Measurements from ENCODE around the gene EIF2A. TPM values are rescaled to one million over a fixed set of nuclear protein-coding genes. Genes with fewer than 3 reads are reported as not detected.

Gene EIF2A
- total and polyA plus RNA-seq, 2 of the 13 experiments (the other 11 are each of a cell fraction or from before 2014, with no cell fraction given): 124 to 139 TPM

DNA sequence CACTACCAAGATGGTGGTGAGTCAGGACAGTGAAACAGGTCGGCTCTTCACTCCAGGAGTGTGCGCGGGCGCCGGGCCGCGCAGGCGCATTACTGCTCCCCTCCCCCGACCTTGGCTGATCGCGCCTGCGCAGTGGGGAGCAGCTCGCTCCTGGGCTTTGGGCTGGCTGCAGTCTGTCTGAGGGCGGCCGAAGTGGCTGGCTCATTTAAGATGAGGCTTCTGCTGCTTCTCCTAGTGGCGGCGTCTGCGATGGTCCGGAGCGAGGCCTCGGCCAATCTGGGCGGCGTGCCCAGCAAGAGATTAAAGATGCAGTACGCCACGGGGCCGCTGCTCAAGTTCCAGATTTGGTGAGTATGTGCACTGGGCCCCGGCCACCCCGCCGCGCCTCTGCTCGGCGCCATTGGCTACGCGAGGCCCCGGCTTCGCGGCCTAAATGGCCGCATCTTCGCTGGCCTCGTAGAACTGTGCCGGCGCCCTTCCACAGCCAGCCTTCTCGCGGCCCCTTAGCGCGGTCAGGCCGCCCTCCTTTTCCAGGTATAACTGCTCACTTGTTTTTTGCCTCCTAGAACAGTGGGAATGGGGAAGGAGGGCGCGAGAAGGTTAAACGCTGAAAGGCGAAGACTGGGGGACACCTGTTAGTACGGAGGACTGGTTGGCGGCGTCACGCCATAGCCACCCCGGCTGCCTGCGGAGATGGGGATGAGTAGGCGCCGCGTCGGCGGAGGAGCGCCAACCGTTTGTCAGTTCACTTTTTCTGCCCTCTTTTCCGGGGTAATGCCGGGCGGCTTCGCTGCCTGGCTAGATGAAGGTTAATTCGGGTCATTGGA lies 56.8 kb downstream of the EIF2A start, which contains the start of gene SELENOT (continued):
- TF ChIP-seq, protein P1, sequence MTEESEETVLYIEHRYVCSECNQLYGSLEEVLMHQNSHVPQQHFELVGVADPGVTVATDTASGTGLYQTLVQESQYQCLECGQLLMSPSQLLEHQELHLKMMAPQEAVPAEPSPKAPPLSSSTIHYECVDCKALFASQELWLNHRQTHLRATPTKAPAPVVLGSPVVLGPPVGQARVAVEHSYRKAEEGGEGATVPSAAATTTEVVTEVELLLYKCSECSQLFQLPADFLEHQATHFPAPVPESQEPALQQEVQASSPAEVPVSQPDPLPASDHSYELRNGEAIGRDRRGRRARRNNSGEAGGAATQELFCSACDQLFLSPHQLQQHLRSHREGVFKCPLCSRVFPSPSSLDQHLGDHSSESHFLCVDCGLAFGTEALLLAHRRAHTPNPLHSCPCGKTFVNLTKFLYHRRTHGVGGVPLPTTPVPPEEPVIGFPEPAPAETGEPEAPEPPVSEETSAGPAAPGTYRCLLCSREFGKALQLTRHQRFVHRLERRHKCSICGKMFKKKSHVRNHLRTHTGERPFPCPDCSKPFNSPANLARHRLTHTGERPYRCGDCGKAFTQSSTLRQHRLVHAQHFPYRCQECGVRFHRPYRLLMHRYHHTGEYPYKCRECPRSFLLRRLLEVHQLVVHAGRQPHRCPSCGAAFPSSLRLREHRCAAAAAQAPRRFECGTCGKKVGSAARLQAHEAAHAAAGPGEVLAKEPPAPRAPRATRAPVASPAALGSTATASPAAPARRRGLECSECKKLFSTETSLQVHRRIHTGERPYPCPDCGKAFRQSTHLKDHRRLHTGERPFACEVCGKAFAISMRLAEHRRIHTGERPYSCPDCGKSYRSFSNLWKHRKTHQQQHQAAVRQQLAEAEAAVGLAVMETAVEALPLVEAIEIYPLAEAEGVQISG (CRISPR knock-in tag; IDR thresholded peaks at IDR 0.05): peak; percentile 87
- TF ChIP-seq NFYB (CRISPR knock-in tag; IDR thresholded peaks at IDR 0.05): 0 out of 2 replicates have a peak, but pooled peaks have one; percentile 36
- TF ChIP-seq U2AF2 (IDR thresholded peaks at IDR 0.05; ENCODE audit: low read depth, low read length): 0 out of 2 replicates have a peak, but pooled peaks have one; percentile 37
- peak; percentile 80 for TF ChIP-seq HIVEP1 (CRISPR knock-in tag; IDR thresholded peaks at IDR 0.05)
- TF ChIP-seq ZNF768 (CRISPR knock-in tag; IDR thresholded peaks at IDR 0.05): peak; percentile 87; the same call in 1 of the 2 replicates
- 0 out of 2 replicates have a peak, but pooled peaks have one; percentile 31 for TF ChIP-seq SP2 (CRISPR knock-in tag; IDR thresholded peaks at IDR 0.05)
- TF ChIP-seq ZNF546 (CRISPR knock-in tag; conservative IDR thresholded peaks at IDR 0.05): peak; percentile 48; the same call in 1 of the 2 replicates
- TF ChIP-seq ZNF549 (CRISPR knock-in tag; IDR thresholded peaks at IDR 0.05): no peak
- TF ChIP-seq ZNF766 (CRISPR knock-in tag; IDR thresholded peaks at IDR 0.05; ENCODE audit: borderline replicate concordance): peak; percentile 90
- TF ChIP-seq, protein P2, sequence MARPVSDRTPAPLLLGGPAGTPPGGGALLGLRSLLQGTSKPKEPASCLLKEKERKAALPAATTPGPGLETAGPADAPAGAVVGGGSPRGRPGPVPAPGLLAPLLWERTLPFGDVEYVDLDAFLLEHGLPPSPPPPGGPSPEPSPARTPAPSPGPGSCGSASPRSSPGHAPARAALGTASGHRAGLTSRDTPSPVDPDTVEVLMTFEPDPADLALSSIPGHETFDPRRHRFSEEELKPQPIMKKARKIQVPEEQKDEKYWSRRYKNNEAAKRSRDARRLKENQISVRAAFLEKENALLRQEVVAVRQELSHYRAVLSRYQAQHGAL (CRISPR knock-in tag; IDR thresholded peaks at IDR 0.05; ENCODE audit: not compliant biosample characterization): no peak
- no peak; the same call in 1 of the 2 replicates for TF ChIP-seq SIN3A (IDR thresholded peaks at IDR 0.05; ENCODE audit: borderline replicate concordance, low read depth, low read length)
- peak; percentile 77 for TF ChIP-seq TAF15 (IDR thresholded peaks at IDR 0.05; ENCODE audit: low read depth, low read length, poor library complexity, severe bottlenecking)
- TF ChIP-seq, protein P3, sequence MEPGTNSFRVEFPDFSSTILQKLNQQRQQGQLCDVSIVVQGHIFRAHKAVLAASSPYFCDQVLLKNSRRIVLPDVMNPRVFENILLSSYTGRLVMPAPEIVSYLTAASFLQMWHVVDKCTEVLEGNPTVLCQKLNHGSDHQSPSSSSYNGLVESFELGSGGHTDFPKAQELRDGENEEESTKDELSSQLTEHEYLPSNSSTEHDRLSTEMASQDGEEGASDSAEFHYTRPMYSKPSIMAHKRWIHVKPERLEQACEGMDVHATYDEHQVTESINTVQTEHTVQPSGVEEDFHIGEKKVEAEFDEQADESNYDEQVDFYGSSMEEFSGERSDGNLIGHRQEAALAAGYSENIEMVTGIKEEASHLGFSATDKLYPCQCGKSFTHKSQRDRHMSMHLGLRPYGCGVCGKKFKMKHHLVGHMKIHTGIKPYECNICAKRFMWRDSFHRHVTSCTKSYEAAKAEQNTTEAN (CRISPR knock-in tag; conservative IDR thresholded peaks at IDR 0.05): peak; percentile 82; the same call in 1 of the 2 replicates
- no peak for TF ChIP-seq HMG20A (CRISPR knock-in tag; IDR thresholded peaks at IDR 0.05; ENCODE audit: borderline replicate concordance)
- TF ChIP-seq TBL1XR1 (IDR thresholded peaks at IDR 0.05; ENCODE audit: borderline replicate concordance, low read length, partially characterized antibody): no peak
- no peak for TF ChIP-seq SUZ12 (IDR thresholded peaks at IDR 0.05; ENCODE audit: low read depth, low read length)
- TF ChIP-seq PCBP1 (IDR thresholded peaks at IDR 0.05; ENCODE audit: borderline replicate concordance, low read depth, low read length): no peak
- TF ChIP-seq GATAD1 (CRISPR knock-in tag; IDR thresholded peaks at IDR 0.05): peak; percentile 61; the same call in 1 of the 2 replicates
- peak; percentile 66 for TF ChIP-seq THAP11 (CRISPR knock-in tag; IDR thresholded peaks at IDR 0.05)
- peak; percentile 69; the same call in 1 of the 2 replicates for TF ChIP-seq ZNF12 (CRISPR knock-in tag; IDR thresholded peaks at IDR 0.05)
- no peak for TF ChIP-seq CEBPB (IDR thresholded peaks at IDR 0.05; ENCODE audit: borderline replicate concordance, low read depth, low read length)
- peak; percentile 34; the same call in 1 of the 2 replicates for TF ChIP-seq ZNF460 (CRISPR knock-in tag; IDR thresholded peaks at IDR 0.05; ENCODE audit: borderline replicate concordance)
- TF ChIP-seq ZFP36L2 (CRISPR knock-in tag; IDR thresholded peaks at IDR 0.05): 0 out of 2 replicates have a peak, but pooled peaks have one; percentile 80
- no peak for TF ChIP-seq ZNF383 (CRISPR knock-in tag; IDR thresholded peaks at IDR 0.05; ENCODE audit: borderline replicate concordance)
- TF ChIP-seq FOXK2 (IDR thresholded peaks at IDR 0.05): no peak
- TF ChIP-seq ZBTB1 (CRISPR knock-in tag; IDR thresholded peaks at IDR 0.05; ENCODE audit: borderline replicate concordance): peak; percentile 59; the same call in 1 of the 2 replicates
- TF ChIP-seq ZNF562 (CRISPR knock-in tag; IDR thresholded peaks at IDR 0.05; ENCODE audit: borderline replicate concordance): no peak
